Gastrocnemius medialis (tissue), 4 donors: ENCODE measurements around the gene ATP2C2. TPM values are rescaled to one million over a fixed set of nuclear protein-coding genes. Genes with fewer than 3 reads are reported as not detected.

Source experiments
- ATAC-seq, 2 donors: fragments of 150-250 bp; one replicate each; pipeline ENCODE4 v1.9.1; 2016
- DNase-seq, 2 donors: peaks; one replicate each; pipeline ENCODE4 v3.0.0-alpha.2; 2019
- H3K27ac ChIP-seq, 4 donors: fragments of 200-600 bp; sonication (generic); 1 replicate in 1 of 4; 2 replicates in 3 of 4; pipeline ENCODE4 v1.5.1; 2016 to 2018; ENCODE audit warnings: mild to moderate bottlenecking in 2 of 4, moderate library complexity in 1 of 4
- H3K27me3 ChIP-seq, 3 donors: fragments of 200-600 bp; sonication (generic) in 2 of 3; 1 replicate in 1 of 3; 2 replicates in 2 of 3; pipeline versions ENCODE4 v1.5.1 to v1.6.0; 2016 to 2019; ENCODE audit warnings: mild to moderate bottlenecking in 1 of 3, moderate library complexity in 1 of 3
- H3K36me3 ChIP-seq, 2 donors: fragments of 200-600 bp; sonication (generic) in 1 of 2; one replicate each; pipeline ENCODE4 v1.5.1; 2017 to 2018
- H3K4me1 ChIP-seq, 2 donors: fragments of 200-600 bp; sonication (generic) in 1 of 2; one replicate each; pipeline ENCODE4 v1.5.1; 2016 to 2017; ENCODE audit warnings: mild to moderate bottlenecking in 2 of 2
- H3K4me3 ChIP-seq, 4 donors: fragments of 200-600 bp; sonication (generic) in 3 of 4; 1 replicate in 1 of 4; 2 replicates in 3 of 4; pipeline ENCODE4 v1.5.1; 2016 to 2019; ENCODE audit warnings: mild to moderate bottlenecking in 2 of 4
- H3K9me3 ChIP-seq, 3 donors: fragments of 200-600 bp; sonication (generic) in 2 of 3; 1 replicate in 1 of 3; 2 replicates in 2 of 3; pipeline ENCODE4 v1.5.1; 2016 to 2019
- CTCF ChIP-seq, 5 experiments: fragments of 450-650 bp in 3 of 5; fragments of 200-600 bp in 2 of 5; sonication (generic) in 2 of 5; IDR thresholded peaks in 4 of 5; conservative IDR thresholded peaks in 1 of 5; 1 replicate in 4 of 5; 2 replicates in 1 of 5; pipeline ENCODE4 v1.5.1; 2016 to 2019; ENCODE audit warnings: antibody characterized with exemption in 5 of 5, mild to moderate bottlenecking in 3 of 5, moderate library complexity in 3 of 5
- POLR2A ChIP-seq, 2 donors: fragments of 450-650 bp; IDR thresholded peaks; one replicate each; pipeline ENCODE4 v1.6.1; 2017; ENCODE audit warnings: antibody characterized with exemption in 2 of 2, mild to moderate bottlenecking in 2 of 2, moderate library complexity in 2 of 2
- in situ Hi-C, 4 donors: fragments of 200-750 bp; cut with MboI; loops; one replicate each; pipeline versions ENCODE4 v1.15.0 to v1.8.0; 2017; ENCODE audit warnings: low sequenced_read_pairs in 4 of 4
- intact Hi-C: fragments of 100-400 bp; cut with DNase I; formaldehyde crosslinking; loops from one replicate; pipeline ENCODE4 v1.15.1; 2023; ENCODE audit warnings: low total_unique reads
- total RNA-seq, 4 donors: library from RNA; depleted of rRNA; stranded (reverse); fragments of >200 nt; gene quantifications; one replicate each; pipeline versions ENCODE4 v1.1.0 to v1.2.3, GENCODE V29; 2016

The ATP2C2 gene
- total RNA-seq, 4 donors from 2014 or later = 0.44 TPM; not detected in 3

- no peak for DNase-seq
- H3K36me3 ChIP-seq = no peaks in the 10 kb centered on the region
- in situ Hi-C loops = no loop called here
- H3K4me3 ChIP-seq = no peak overlapping the region
- H3K27ac ChIP-seq = no peak overlapping the region
- no peaks in the 10 kb centered on the region for H3K4me1 ChIP-seq
- no peaks in the 10 kb centered on the region for H3K9me3 ChIP-seq
- TF ChIP-seq CTCF (IDR thresholded peaks at IDR 0.05 in 4 of 5, conservative IDR thresholded peaks at IDR 0.05 in 1 of 5) (no peak), POLR2A (IDR thresholded peaks at IDR 0.05) (no peak)
- H3K27me3 ChIP-seq = peaks cover 0 to 3% (median 2%) of the 10 kb centered on the region in 3 donors
- intact Hi-C loops = no loop called here
- ATAC-seq = no peak
These were observed 59.2 kb downstream of the ATP2C2 start for GRCh38 chr16:84427553-84427952.

- no peaks in the 10 kb centered on the region for H3K36me3 ChIP-seq
- TF ChIP-seq POLR2A (IDR thresholded peaks at IDR 0.05) = no peak
- TF ChIP-seq CTCF (IDR thresholded peaks at IDR 0.05 in 4 of 5, conservative IDR thresholded peaks at IDR 0.05 in 1 of 5) = no peak
- peaks cover 0 to 3% (median under 1%) of the 10 kb centered on the region in 3 donors for H3K27me3 ChIP-seq
- DNase-seq (no peak), ATAC-seq (no peak)
- no peak overlapping the region for H3K4me3 ChIP-seq
- no peak overlapping the region for H3K27ac ChIP-seq
- H3K9me3 ChIP-seq = no peaks in the 10 kb centered on the region
- intact Hi-C loops (no loop called here), in situ Hi-C loops (no loop called here)
- no peaks in the 10 kb centered on the region for H3K4me1 ChIP-seq
These were observed 62.5 kb downstream of the ATP2C2 start for GRCh38 chr16:84430860-84431259.

- Histone ChIP-seq H3K9me3 (no peaks in the 10 kb centered on the region), H3K27ac (no peak overlapping the region), H3K4me1 (no peaks in the 10 kb centered on the region), H3K27me3 (peaks cover 0 to 3% (median 0%) of the 10 kb centered on the region in 3 donors), H3K4me3 (no peak overlapping the region), H3K36me3 (no peaks in the 10 kb centered on the region)
- DNase-seq = no peak
- in situ Hi-C loops = no loop called here
- ATAC-seq = no peak
- intact Hi-C loops = no loop called here
- TF ChIP-seq POLR2A (IDR thresholded peaks at IDR 0.05) (no peak), CTCF (IDR thresholded peaks at IDR 0.05 in 4 of 5, conservative IDR thresholded peaks at IDR 0.05 in 1 of 5) (no peak)
These were observed 66.5 kb downstream of the ATP2C2 start for GRCh38 chr16:84434800-84435199.

GRCh38 chr16:84436196-84436595 is 67.9 kb downstream of the ATP2C2 start:
- Histone ChIP-seq H3K4me1 (no peaks in the 10 kb centered on the region), H3K4me3 (no peak overlapping the region), H3K9me3 (no peaks in the 10 kb centered on the region), H3K27me3 (no peaks in the 10 kb centered on the region), H3K36me3 (no peaks in the 10 kb centered on the region), H3K27ac (no peak overlapping the region)
- no peak for TF ChIP-seq CTCF (IDR thresholded peaks at IDR 0.05 in 4 of 5, conservative IDR thresholded peaks at IDR 0.05 in 1 of 5)
- TF ChIP-seq POLR2A (IDR thresholded peaks at IDR 0.05) = no peak
- DNase-seq = no peak
- no peak for ATAC-seq
- in situ Hi-C loops (no loop called here), intact Hi-C loops (no loop called here)
